ENCODE data around the gene RAPGEF6. TPM values are rescaled to one million over a fixed set of nuclear protein-coding genes. Genes with fewer than 3 reads are reported as not detected.
"Not testable (repeated sequence)": the region's sequence is repeated elsewhere in the genome, so short reads cannot be mapped to it uniquely, and the experiment has no call there.

The RAPGEF6 gene
- total RNA-seq, 2 experiments from 2014 or later, result 27.0 to 34.1 TPM

DNA sequence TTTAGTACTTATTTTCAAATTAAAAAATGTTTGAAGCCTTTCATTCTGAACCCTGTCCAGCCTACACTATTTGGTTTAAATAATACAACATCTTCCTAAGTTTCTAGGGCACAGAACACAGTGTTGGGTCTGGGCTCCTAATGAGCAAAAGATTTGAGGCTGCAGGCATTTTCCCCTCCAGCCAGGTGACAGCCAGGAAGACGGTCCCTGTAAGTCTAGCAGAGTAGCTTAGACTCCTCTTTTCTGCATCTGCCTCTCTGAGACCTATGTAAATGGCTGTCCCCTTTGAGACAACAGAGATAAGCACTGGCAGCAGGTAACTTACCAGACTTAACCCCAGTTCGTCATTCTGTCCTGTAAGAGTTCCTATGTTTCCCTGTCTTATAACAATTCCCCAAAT, 229.4 kb downstream of the RAPGEF6 start:
- H3K36me3 Mint-ChIP-seq (ENCODE audit: low read depth), result peaks cover 77% of the 10 kb centered on the region
- no peak overlapping the region for H3K4me3 Mint-ChIP-seq
- DNase-seq (no peak), ATAC-seq (no peak)
- H3K27me3 Mint-ChIP-seq, result no peaks in the 10 kb centered on the region
- TF ChIP-seq, protein P1, sequence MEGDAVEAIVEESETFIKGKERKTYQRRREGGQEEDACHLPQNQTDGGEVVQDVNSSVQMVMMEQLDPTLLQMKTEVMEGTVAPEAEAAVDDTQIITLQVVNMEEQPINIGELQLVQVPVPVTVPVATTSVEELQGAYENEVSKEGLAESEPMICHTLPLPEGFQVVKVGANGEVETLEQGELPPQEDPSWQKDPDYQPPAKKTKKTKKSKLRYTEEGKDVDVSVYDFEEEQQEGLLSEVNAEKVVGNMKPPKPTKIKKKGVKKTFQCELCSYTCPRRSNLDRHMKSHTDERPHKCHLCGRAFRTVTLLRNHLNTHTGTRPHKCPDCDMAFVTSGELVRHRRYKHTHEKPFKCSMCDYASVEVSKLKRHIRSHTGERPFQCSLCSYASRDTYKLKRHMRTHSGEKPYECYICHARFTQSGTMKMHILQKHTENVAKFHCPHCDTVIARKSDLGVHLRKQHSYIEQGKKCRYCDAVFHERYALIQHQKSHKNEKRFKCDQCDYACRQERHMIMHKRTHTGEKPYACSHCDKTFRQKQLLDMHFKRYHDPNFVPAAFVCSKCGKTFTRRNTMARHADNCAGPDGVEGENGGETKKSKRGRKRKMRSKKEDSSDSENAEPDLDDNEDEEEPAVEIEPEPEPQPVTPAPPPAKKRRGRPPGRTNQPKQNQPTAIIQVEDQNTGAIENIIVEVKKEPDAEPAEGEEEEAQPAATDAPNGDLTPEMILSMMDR (IDR thresholded peaks at IDR 0.05), result no peak
- intact Hi-C loops (cut with micrococcal nuclease), result no loop called here
- POLR2A ChIA-PET, result interaction anchor here (0.5 to 1.1 kb wide), 3 partner anchors 9 to 228 kb away, joined by 3 read pairs; no protein-coding TSS in a partner anchor
- peak overlapping the region; percentile 67 for H3K27ac Mint-ChIP-seq
- peaks cover 10% of the 10 kb centered on the region for H3K4me1 Mint-ChIP-seq (ENCODE audit: low read depth)
- CTCF ChIA-PET, result interaction anchor here (0.9 to 1.2 kb wide), 2 partner anchors 10 to 240 kb away, joined by 3 to 6 read pairs; no protein-coding TSS in a partner anchor
- peaks cover 20% of the 10 kb centered on the region for H3K9me3 Mint-ChIP-seq

DNA sequence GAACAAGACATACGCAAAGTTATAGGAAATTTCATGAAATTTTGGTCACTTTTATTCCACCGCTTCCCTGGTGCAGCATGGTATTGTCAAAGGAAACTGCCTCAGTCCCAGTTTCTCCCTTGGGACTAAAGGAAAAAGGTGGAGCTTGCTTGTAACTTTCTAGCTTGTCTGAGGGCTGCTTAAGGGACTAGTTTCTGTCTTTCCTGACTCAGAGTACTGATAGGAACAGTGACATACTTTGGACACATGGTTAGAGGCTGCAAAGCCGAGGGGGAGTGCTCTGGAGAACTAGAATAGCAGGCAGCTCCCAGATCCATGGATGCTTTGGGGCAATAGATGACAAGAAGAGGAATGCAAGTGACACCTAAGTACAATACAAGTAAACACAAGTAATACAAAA, 234.4 kb downstream of the RAPGEF6 start:
- intact Hi-C loops (cut with micrococcal nuclease), result no loop called here
- Mint-ChIP-seq H3K36me3 (ENCODE audit: low read depth) (peaks cover 82% of the 10 kb centered on the region), H3K27me3 (no peaks in the 10 kb centered on the region), H3K27ac (peak overlapping the region; percentile 50), H3K4me1 (ENCODE audit: low read depth) (peaks cover 37% of the 10 kb centered on the region), H3K9me3 (peaks cover 23% of the 10 kb centered on the region), H3K4me3 (no peak overlapping the region)
- CTCF ChIA-PET, result no interaction called here
- TF ChIP-seq, protein P1 (IDR thresholded peaks at IDR 0.05), result no peak
- POLR2A ChIA-PET, result interaction anchor here (1.3 kb wide), 1 partner anchor 137 kb away, joined by 3 read pairs; the partner anchor contains the start of gene CDC42SE2
- no peak for ATAC-seq
- DNase-seq, result no peak

DNA sequence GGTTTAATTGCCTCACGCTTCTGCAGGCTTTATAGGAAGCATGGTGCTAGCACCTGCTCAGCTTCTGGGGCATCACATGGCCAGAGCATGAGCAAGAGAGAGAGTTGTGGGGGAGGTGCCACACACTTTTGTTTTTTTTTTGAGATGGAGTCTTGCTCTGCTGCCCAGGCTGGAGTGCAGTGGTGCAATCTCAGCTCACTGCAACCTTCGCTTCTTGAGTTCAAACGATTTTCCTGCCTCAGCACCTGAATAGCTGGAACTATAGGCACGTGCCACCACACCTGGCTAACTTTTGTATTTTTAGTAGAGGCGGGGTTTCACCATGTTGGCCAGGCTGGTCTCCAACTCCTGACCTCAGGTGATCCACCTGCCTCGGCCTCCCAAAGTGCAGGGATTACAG, 236.0 kb downstream of the RAPGEF6 start:
- DNase-seq; ATAC-seq; CTCF ChIA-PET; H3K4me3 Mint-ChIP-seq; H3K27me3 Mint-ChIP-seq; intact Hi-C loops (cut with micrococcal nuclease): not testable (repeated sequence)
- Mint-ChIP-seq H3K4me1 (ENCODE audit: low read depth) (peaks cover 48% of the 10 kb centered on the region), H3K27ac (peak overlapping the region; percentile 57), H3K36me3 (ENCODE audit: low read depth) (peaks cover 79% of the 10 kb centered on the region), H3K9me3 (peaks cover 23% of the 10 kb centered on the region)
- POLR2A ChIA-PET, result interaction anchor here (0.8 kb wide), 1 partner anchor 142 kb away, joined by 3 read pairs; no protein-coding TSS in a partner anchor

DNA sequence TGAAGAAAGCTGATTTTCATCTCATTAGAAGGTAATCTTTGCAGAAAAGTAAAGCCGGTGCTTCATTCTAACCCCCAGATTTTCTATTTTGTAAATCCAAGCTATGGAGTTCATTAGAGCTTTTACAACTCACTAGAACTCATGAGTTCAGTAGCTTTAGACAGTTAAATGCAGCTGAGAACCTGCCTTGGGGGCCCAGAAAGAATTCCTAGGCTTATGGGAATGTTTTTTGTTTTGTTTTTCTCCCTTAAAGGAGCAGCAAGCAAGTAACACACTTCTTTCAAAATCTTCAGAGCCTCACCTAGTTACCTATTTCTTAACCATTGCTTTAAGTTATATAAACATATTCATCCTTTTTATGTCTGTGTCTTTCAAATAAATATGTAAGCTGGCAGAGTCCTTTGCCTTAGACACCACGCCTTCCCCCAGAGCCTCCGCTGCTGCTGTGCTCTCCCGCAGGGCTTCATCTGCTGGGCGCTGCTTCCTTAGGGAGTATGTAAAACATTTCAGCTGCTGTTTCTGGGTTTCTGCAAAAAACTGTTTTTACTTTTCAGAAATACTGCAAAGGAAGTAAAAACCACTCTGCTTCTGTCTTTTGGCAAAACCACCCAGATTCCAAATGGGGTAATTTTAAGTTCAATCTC, 238.3 kb downstream of the RAPGEF6 start:
- peak overlapping the region; percentile 43 for H3K4me3 Mint-ChIP-seq
- TF ChIP-seq, protein P1 (IDR thresholded peaks at IDR 0.05), result no peak
- ATAC-seq, result no peak
- no peak for DNase-seq
- POLR2A ChIA-PET, result interaction anchor here (0.7 to 2.8 kb wide), 10 partner anchors 8 to 142 kb away, joined by 3 to 11 read pairs (median 3); partner anchors contain the start of gene CDC42SE2
- no peaks in the 10 kb centered on the region for H3K27me3 Mint-ChIP-seq
- H3K4me1 Mint-ChIP-seq (ENCODE audit: low read depth), result peaks cover 71% of the 10 kb centered on the region
- H3K9me3 Mint-ChIP-seq, result peaks cover 10% of the 10 kb centered on the region
- intact Hi-C loops (cut with micrococcal nuclease), result loop anchor here (2.0 kb wide), 1 partner anchor 18 kb away; no protein-coding TSS in a partner anchor
- CTCF ChIA-PET, result interaction anchor here (0.9 to 5.6 kb wide), 6 partner anchors 8 to 131 kb away, joined by 3 to 38 read pairs (median 4); no protein-coding TSS in a partner anchor
- H3K27ac Mint-ChIP-seq, result peak overlapping the region; percentile 88
- peaks cover 75% of the 10 kb centered on the region for H3K36me3 Mint-ChIP-seq (ENCODE audit: low read depth)

DNA sequence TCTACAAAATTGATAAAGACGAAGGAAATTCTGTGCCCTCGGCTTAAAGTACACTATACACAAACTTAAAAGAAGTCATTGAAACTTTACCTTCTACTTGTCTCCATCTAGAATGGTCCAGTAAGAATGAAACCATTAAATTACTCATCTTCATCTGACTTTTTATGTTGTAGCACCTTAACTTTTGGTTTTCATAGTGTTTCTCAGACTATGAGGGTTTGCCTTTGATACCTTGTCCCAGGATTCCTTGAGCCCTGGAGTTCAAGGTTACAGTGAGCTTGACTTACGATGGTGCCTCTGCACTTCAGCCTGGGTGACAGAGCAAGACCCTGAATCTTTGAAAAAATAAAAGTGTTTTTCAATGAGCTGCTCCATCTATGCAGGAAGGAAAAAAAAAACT, 239.0 kb downstream of the RAPGEF6 start:
- ATAC-seq, result peak; percentile 74
- intact Hi-C loops (cut with micrococcal nuclease), result loop anchor here (2.0 kb wide), 1 partner anchor 19 kb away; no protein-coding TSS in a partner anchor
- Mint-ChIP-seq H3K27ac (peak overlapping the region; percentile 88), H3K36me3 (ENCODE audit: low read depth) (peaks cover 79% of the 10 kb centered on the region), H3K4me3 (peak overlapping the region; percentile 43), H3K27me3 (no peaks in the 10 kb centered on the region), H3K4me1 (ENCODE audit: low read depth) (peaks cover 75% of the 10 kb centered on the region), H3K9me3 (peaks cover 10% of the 10 kb centered on the region)
- ChIA-PET CTCF (interaction anchor here (1.4 to 5.6 kb wide), 5 partner anchors 12 to 130 kb away, joined by 4 to 38 read pairs (median 5); no protein-coding TSS in a partner anchor), POLR2A (interaction anchor here (0.8 to 2.8 kb wide), 9 partner anchors 9 to 142 kb away, joined by 3 to 11 read pairs (median 3); no protein-coding TSS in a partner anchor)
- TF ChIP-seq, protein P1 (IDR thresholded peaks at IDR 0.05), result no peak
- peak; percentile 41 for DNase-seq

Data from activated CD8-positive, alpha-beta T cell treated with anti-CD3 and anti-CD28 coated beads for 36 hours (primary cell).